Measurements from ENCODE around the gene MAU2.

GRCh38 chr19:19303411-19303810 is 17.2 kb upstream of the MAU2 start:
- TF ChIP-seq, protein P1, sequence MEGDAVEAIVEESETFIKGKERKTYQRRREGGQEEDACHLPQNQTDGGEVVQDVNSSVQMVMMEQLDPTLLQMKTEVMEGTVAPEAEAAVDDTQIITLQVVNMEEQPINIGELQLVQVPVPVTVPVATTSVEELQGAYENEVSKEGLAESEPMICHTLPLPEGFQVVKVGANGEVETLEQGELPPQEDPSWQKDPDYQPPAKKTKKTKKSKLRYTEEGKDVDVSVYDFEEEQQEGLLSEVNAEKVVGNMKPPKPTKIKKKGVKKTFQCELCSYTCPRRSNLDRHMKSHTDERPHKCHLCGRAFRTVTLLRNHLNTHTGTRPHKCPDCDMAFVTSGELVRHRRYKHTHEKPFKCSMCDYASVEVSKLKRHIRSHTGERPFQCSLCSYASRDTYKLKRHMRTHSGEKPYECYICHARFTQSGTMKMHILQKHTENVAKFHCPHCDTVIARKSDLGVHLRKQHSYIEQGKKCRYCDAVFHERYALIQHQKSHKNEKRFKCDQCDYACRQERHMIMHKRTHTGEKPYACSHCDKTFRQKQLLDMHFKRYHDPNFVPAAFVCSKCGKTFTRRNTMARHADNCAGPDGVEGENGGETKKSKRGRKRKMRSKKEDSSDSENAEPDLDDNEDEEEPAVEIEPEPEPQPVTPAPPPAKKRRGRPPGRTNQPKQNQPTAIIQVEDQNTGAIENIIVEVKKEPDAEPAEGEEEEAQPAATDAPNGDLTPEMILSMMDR (conservative IDR thresholded peaks at IDR 0.05; ENCODE audit: low read depth in 2 of 2) = no peak
- TF ChIP-seq EZH2 (IDR thresholded peaks at IDR 0.05; ENCODE audit: low read depth, unreplicated experiment) (no peak), EZH2phosphoT487 (IDR thresholded peaks at IDR 0.05; ENCODE audit: unreplicated experiment) (no peak), POLR2AphosphoS5 (IDR thresholded peaks at IDR 0.05; ENCODE audit: low read depth) (no peak), CREB1 (CRISPR knock-in tag; IDR thresholded peaks at IDR 0.05; ENCODE audit: low read depth) (no peak), ETS1 (IDR thresholded peaks at IDR 0.05) (no peak), JUNB (IDR thresholded peaks at IDR 0.05; ENCODE audit: unreplicated experiment) (no peak), ZNF331 (CRISPR knock-in tag; IDR thresholded peaks at IDR 0.05; ENCODE audit: low read depth) (no peak), ZNF114 (CRISPR knock-in tag; IDR thresholded peaks at IDR 0.05) (no peak), NANOG (IDR thresholded peaks at IDR 0.05; ENCODE audit: borderline replicate concordance) (no peak), STAT1 (IDR thresholded peaks at IDR 0.05; ENCODE audit: unreplicated experiment) (no peak)
- TF ChIP-seq, protein P2, sequence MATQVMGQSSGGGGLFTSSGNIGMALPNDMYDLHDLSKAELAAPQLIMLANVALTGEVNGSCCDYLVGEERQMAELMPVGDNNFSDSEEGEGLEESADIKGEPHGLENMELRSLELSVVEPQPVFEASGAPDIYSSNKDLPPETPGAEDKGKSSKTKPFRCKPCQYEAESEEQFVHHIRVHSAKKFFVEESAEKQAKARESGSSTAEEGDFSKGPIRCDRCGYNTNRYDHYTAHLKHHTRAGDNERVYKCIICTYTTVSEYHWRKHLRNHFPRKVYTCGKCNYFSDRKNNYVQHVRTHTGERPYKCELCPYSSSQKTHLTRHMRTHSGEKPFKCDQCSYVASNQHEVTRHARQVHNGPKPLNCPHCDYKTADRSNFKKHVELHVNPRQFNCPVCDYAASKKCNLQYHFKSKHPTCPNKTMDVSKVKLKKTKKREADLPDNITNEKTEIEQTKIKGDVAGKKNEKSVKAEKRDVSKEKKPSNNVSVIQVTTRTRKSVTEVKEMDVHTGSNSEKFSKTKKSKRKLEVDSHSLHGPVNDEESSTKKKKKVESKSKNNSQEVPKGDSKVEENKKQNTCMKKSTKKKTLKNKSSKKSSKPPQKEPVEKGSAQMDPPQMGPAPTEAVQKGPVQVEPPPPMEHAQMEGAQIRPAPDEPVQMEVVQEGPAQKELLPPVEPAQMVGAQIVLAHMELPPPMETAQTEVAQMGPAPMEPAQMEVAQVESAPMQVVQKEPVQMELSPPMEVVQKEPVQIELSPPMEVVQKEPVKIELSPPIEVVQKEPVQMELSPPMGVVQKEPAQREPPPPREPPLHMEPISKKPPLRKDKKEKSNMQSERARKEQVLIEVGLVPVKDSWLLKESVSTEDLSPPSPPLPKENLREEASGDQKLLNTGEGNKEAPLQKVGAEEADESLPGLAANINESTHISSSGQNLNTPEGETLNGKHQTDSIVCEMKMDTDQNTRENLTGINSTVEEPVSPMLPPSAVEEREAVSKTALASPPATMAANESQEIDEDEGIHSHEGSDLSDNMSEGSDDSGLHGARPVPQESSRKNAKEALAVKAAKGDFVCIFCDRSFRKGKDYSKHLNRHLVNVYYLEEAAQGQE (IDR thresholded peaks at IDR 0.05; ENCODE audit: unreplicated experiment) = no peak
- TF ChIP-seq, protein P3, sequence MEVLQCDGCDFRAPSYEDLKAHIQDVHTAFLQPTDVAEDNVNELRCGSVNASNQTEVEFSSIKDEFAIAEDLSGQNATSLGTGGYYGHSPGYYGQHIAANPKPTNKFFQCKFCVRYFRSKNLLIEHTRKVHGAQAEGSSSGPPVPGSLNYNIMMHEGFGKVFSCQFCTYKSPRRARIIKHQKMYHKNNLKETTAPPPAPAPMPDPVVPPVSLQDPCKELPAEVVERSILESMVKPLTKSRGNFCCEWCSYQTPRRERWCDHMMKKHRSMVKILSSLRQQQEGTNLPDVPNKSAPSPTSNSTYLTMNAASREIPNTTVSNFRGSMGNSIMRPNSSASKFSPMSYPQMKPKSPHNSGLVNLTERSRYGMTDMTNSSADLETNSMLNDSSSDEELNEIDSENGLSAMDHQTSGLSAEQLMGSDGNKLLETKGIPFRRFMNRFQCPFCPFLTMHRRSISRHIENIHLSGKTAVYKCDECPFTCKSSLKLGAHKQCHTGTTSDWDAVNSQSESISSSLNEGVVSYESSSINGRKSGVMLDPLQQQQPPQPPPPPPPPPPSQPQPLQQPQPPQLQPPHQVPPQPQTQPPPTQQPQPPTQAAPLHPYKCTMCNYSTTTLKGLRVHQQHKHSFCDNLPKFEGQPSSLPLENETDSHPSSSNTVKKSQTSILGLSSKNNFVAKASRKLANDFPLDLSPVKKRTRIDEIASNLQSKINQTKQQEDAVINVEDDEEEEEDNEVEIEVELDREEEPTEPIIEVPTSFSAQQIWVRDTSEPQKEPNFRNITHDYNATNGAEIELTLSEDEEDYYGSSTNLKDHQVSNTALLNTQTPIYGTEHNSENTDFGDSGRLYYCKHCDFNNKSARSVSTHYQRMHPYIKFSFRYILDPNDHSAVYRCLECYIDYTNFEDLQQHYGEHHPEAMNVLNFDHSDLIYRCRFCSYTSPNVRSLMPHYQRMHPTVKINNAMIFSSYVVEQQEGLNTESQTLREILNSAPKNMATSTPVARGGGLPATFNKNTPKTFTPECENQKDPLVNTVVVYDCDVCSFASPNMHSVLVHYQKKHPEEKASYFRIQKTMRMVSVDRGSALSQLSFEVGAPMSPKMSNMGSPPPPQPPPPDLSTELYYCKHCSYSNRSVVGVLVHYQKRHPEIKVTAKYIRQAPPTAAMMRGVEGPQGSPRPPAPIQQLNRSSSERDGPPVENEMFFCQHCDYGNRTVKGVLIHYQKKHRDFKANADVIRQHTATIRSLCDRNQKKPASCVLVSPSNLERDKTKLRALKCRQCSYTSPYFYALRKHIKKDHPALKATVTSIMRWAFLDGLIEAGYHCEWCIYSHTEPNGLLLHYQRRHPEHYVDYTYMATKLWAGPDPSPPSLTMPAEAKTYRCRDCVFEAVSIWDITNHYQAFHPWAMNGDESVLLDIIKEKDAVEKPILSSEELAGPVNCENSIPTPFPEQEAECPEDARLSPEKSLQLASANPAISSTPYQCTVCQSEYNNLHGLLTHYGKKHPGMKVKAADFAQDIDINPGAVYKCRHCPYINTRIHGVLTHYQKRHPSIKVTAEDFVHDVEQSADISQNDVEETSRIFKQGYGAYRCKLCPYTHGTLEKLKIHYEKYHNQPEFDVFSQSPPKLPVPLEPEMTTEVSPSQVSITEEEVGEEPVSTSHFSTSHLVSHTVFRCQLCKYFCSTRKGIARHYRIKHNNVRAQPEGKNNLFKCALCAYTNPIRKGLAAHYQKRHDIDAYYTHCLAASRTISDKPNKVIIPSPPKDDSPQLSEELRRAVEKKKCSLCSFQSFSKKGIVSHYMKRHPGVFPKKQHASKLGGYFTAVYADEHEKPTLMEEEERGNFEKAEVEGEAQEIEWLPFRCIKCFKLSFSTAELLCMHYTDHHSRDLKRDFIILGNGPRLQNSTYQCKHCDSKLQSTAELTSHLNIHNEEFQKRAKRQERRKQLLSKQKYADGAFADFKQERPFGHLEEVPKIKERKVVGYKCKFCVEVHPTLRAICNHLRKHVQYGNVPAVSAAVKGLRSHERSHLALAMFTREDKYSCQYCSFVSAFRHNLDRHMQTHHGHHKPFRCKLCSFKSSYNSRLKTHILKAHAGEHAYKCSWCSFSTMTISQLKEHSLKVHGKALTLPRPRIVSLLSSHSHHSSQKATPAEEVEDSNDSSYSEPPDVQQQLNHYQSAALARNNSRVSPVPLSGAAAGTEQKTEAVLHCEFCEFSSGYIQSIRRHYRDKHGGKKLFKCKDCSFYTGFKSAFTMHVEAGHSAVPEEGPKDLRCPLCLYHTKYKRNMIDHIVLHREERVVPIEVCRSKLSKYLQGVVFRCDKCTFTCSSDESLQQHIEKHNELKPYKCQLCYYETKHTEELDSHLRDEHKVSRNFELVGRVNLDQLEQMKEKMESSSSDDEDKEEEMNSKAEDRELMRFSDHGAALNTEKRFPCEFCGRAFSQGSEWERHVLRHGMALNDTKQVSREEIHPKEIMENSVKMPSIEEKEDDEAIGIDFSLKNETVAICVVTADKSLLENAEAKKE (CRISPR knock-in tag; IDR thresholded peaks at IDR 0.05) = no peak
